ENCODE measurements around the gene RPP40. TPM values are rescaled to one million over a fixed set of nuclear protein-coding genes. Genes with fewer than 3 reads are reported as not detected.

Gene RPP40
- polyA plus RNA-seq, 10 donors = 9.4 to 17.3 (median 13.6) TPM

DNA sequence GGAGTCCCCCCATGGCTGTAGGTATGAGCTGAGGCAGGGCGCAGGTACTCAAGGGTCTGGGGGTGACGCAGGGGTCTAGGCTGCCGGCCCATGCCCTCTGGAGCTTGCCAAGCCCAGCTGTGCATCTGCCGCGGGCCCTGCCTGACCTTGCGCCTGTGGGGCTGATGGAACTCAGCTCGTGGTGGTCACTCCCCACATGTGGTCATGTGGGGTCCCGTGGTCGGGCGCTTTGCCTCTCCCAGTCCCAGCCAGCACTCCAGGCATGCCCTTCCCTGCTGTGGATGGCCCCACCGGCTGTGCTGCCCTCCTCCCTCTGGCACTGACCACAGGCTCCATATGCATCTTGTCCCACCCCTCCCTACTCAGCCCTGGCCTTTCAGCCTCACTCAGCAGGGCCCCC, 57.3 kb downstream of the RPP40 start:
- DNase-seq = no peak

Other genes starting within 250 kb of the RPP40 start
- gene CDYL, start 227.6 kb downstream of the RPP40 start, polyA plus RNA-seq (ENCODE audit: insufficient read length in 10 of 10) = 10 to 100 TPM; 16.2 to 22.5 (median 17.3) TPM
- 1 to 10 TPM; 1.3 to 2.5 (median 2.1) TPM for gene PPP1R3G, start 81.3 kb upstream of the RPP40 start, polyA plus RNA-seq (ENCODE audit: insufficient read length in 10 of 10)

All from muscle of back (tissue), 11 donors.